ENCODE data around the gene AURKB. TPM values are rescaled to one million over a fixed set of nuclear protein-coding genes. Genes with fewer than 3 reads are reported as not detected.
"Not testable (repeated sequence)": the region's sequence is repeated elsewhere in the genome, so short reads cannot be mapped to it uniquely, and the experiment has no call there.

AURKB gene
- total RNA-seq, 1 donor from 2014 or later, result 2.2 TPM

DNA sequence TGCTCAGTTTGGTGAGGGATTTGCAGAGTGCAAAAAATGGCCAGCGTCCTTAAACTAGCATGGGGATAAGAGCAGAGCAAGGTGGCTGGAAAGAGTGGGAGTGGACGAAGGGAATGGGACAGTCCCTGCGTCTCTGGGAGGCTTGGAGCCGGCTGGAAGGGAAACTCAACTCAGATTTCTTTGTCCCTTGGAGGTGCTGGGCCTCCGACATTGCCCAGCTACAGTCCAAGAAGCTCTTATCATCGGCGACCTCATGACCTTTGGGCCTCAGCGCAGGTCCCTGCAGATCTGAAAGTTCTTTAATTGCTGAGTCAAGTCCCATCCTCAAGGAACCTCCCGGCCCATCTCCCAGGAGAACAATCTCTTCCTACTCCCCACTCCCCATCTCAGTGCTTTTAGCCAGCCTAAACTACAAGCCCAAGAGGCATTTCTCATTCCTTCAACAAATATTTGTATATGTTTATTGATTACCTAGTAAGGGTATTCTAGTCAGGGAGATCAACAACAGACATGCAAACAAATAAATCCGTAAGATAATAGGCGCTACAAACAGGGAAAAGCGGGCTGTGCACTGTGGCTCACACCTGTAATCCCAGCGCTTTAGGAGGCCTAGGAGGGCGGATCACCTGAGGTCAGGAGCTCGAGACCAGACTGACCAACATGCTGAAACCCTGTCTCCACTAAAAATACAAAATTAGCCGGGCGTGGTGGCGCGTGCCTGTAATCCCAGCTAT, 33.2 kb downstream of the AURKB start:
- Histone ChIP-seq H3K27me3 (ENCODE audit: low read depth) (no peaks in the 10 kb centered on the region), H3K36me3 (no peaks in the 10 kb centered on the region), H3K4me3 (peak overlapping the region; percentile 87), H3K9me3 (no peaks in the 10 kb centered on the region), H3K4me1 (peaks cover 37% of the 10 kb centered on the region), H3K27ac (peak overlapping the region; percentile 86)
- intact Hi-C loops (cut with DNase I), result no loop called here
- TF ChIP-seq, protein P1, sequence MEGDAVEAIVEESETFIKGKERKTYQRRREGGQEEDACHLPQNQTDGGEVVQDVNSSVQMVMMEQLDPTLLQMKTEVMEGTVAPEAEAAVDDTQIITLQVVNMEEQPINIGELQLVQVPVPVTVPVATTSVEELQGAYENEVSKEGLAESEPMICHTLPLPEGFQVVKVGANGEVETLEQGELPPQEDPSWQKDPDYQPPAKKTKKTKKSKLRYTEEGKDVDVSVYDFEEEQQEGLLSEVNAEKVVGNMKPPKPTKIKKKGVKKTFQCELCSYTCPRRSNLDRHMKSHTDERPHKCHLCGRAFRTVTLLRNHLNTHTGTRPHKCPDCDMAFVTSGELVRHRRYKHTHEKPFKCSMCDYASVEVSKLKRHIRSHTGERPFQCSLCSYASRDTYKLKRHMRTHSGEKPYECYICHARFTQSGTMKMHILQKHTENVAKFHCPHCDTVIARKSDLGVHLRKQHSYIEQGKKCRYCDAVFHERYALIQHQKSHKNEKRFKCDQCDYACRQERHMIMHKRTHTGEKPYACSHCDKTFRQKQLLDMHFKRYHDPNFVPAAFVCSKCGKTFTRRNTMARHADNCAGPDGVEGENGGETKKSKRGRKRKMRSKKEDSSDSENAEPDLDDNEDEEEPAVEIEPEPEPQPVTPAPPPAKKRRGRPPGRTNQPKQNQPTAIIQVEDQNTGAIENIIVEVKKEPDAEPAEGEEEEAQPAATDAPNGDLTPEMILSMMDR (IDR thresholded peaks at IDR 0.05), result no peak
- DNase-seq, result peak; percentile 41
- ATAC-seq, result no peak

DNA sequence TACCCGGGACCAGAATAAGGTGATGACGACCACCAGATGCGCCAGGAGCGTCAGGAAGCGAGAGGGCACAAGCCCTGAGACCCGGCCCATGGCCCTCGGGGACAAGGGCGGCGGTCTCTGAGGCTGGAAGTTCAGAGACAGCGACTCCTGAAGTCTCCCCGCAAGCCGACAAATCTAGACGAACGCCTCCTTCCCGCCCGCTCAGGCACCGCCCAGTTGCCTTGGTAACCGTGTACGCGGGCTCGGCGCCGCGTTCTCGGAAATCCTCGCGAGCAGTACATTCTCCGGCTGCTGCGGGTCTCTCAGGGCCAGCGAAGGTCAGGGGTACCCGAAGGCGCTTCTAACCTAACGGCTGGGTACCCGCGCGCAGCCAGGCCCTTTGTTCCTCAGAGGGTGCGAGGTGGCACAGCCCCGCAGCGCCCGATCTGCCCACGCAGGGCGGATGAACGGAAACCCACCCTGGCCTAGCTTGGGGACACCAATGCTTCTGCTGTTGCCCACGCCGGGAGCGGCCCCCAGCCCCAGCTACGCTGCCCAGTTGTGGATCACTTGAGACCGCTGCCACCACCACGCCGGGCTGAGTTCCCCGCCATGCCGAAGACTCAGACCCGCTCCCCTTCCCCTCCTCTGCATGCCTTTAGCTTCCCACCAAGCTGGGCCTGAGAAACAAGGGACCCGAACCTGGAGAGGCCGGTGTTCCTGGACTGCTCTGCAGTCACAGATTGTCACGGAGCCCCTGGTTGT, 34.0 kb downstream of the AURKB start, which contains the start of gene TMEM107:
Gene TMEM107, minus strand, starts transcription at position 184 of the 744 bp plus-strand sequence. Its CDS starts 94 bp downstream, at position 90.
- DNase-seq (peak; percentile 92), ATAC-seq (peak; percentile 86 to 88)
- no peaks in the 10 kb centered on the region for H3K36me3 ChIP-seq
- peak within 1 kb of the TSS; percentile 87 for H3K4me3 ChIP-seq
- TF ChIP-seq, protein P1 (IDR thresholded peaks at IDR 0.05), result peak; percentile 6
- H3K4me1 ChIP-seq, result peaks cover 37% of the 10 kb centered on the region
- H3K27ac ChIP-seq, result peak within 1 kb of the TSS; percentile 86
- no peaks in the 10 kb centered on the region for H3K9me3 ChIP-seq
- intact Hi-C loops (cut with DNase I), result no loop called here
- no peaks in the 10 kb centered on the region for H3K27me3 ChIP-seq (ENCODE audit: low read depth)

DNA sequence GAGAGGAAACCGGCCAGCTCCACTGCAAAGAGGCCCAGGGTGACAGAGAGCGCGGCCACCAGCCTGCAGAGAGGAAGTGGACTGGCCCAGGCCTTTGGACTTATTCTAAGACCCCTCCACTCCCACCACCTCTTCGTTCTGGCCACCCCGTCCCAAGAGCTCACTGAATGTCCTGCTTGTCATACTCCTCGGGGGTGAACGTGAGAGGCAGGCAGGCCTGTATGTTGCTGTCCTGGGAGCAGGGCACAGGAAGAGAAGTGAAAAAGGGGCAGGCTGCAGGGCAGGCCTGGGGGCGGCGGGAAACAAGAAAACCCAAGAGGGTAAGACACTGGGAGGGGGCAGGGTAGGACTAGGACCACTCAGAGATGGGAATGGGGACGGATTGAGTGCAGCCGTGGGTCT, 34.6 kb downstream of the AURKB start:
- Histone ChIP-seq H3K9me3 (no peaks in the 10 kb centered on the region), H3K27me3 (ENCODE audit: low read depth) (no peaks in the 10 kb centered on the region), H3K36me3 (no peaks in the 10 kb centered on the region), H3K27ac (peak overlapping the region; percentile 86), H3K4me1 (peaks cover 37% of the 10 kb centered on the region), H3K4me3 (peak overlapping the region; percentile 87)
- peak; percentile 50 for DNase-seq
- TF ChIP-seq, protein P1 (IDR thresholded peaks at IDR 0.05), result no peak
- peak; percentile 5 to 7 for ATAC-seq
- intact Hi-C loops (cut with DNase I), result no loop called here

DNA sequence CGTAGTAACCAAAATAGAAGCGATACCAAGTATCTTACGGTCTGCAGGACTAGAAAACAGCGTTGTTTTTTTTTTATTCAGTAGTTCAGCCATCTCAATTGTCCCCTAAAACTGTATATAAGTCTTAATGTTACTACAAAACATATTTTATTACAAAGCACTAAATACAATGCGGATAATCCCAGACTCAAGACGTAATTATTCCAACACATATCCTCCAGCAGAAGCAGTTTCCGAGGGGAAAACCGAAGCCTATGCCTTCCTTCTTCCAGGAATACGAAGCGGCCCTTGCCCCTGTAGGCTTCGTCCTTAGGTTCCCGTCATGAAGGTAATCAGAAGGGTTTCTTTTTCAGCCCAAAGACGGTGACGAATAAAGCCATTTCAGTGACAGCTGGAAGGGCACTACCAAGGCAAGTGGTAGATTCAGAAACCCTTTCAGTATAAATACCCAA, 36.5 kb downstream of the AURKB start:
- DNase-seq (no peak), ATAC-seq (no peak)
- Histone ChIP-seq H3K4me3 (peak overlapping the region; percentile 47), H3K9me3 (no peaks in the 10 kb centered on the region), H3K4me1 (peaks cover 37% of the 10 kb centered on the region), H3K27ac (peak overlapping the region; percentile 96), H3K36me3 (no peaks in the 10 kb centered on the region), H3K27me3 (ENCODE audit: low read depth) (no peaks in the 10 kb centered on the region)
- TF ChIP-seq, protein P1 (IDR thresholded peaks at IDR 0.05), result no peak
- intact Hi-C loops (cut with DNase I), result no loop called here

DNA sequence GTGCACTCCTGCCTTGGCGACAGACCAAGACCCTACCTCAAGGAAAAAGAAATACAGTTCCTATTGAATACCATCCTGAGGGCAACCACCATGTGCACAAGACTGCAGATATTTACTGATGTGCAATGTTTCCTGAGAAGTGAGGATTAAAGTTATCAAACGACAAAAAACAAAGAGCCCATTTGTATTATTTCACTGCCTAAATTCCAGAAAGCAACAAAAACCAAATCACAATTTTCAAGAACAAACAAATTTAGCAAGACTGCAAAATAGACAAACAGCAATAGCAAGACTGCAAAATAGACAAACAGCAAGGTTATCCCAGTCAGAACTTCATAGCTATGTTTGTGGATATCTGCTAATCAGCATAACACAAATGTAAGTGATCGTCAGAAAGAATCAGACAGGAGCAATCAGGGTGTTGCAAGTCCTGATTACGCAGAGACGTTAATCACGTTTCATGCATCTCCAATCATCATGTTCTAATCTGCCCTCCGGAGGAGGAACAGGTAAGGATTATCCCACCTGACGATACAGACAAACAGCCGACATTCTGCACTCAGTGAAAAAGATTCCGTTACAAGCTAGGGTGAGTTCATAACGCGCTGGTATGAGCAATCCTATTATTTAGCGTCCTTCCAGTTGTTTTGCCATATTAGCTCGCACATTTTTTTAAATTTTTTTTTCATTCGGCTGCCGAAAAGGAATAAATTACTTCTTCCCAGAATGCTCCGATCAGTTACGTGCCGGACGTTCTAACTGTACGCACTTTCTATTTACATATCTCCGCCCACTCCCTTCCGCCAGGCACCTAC, 37.1 kb downstream of the AURKB start:
- H3K4me3 ChIP-seq, result peak overlapping the region; percentile 47
- intact Hi-C loops (cut with DNase I), result no loop called here

DNA sequence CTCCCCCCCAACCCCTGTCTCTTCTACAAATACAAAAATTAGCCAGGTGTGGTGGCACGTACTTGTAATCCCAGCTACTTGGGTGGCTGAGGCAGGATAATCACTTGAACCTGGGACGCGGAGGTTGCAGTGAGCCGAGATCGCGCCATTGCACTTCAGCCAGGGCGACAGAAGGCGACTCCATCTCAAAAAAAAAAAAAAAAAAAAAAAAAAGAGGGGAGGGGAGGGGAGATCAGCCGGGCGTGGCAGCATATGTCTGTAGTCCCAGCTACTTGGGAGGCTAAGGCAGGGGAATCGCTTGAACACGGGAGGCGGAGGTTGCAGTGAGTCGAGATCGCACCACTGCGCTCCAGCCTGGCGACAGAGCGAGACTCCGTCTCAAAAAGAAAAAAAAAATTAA, 40.2 kb downstream of the AURKB start:
- ATAC-seq, result not testable (repeated sequence)

More for the DNA sequence above, 37.1 kb downstream of the AURKB start:
- Histone ChIP-seq H3K27ac (peak overlapping the region; percentile 96), H3K4me1 (peaks cover 37% of the 10 kb centered on the region), H3K36me3 (no peaks in the 10 kb centered on the region), H3K9me3 (no peaks in the 10 kb centered on the region), H3K27me3 (ENCODE audit: low read depth) (no peaks in the 10 kb centered on the region)
- peak; percentile 82 for DNase-seq
- peak; percentile 90 to 92 for ATAC-seq
- TF ChIP-seq, protein P1 (IDR thresholded peaks at IDR 0.05), result no peak

More for the DNA sequence above, 40.2 kb downstream of the AURKB start:
- H3K36me3 ChIP-seq; H3K4me3 ChIP-seq; H3K27me3 ChIP-seq (ENCODE audit: low read depth); intact Hi-C loops (cut with DNase I); H3K9me3 ChIP-seq; H3K27ac ChIP-seq: not testable (repeated sequence)
- peak; percentile 13 for DNase-seq
- H3K4me1 ChIP-seq, result peaks cover 20% of the 10 kb centered on the region

Data from lower lobe of right lung (tissue), 2 donors.